GM20000 (cell line): ENCODE data around the gene MAGEB2.
"Not testable (repeated sequence)": the region's sequence is repeated elsewhere in the genome, so short reads cannot be mapped to it uniquely, and the experiment has no call there.

Source experiments
- DNase-seq: peaks from one replicate; pipeline ENCODE4 v3.0.0; 2012; ENCODE audit warnings: low spot score
- CTCF ChIP-seq: IDR thresholded peaks from 2 replicates; pipeline ENCODE4 v1.5.1; 2012; ENCODE audit warnings: mild to moderate bottlenecking, control low read depth; ENCODE audit errors: extremely low read depth, missing control alignments

The MAGEB2 gene

GRCh38 chrX:30215357-30215843 is at the start of gene MAGEB2:
MAGEB2 (plus strand) TSS chrX:30215563; CDS start chrX:30218581, 3,018 bp downstream.
- no peak for DNase-seq
- no peak for TF ChIP-seq CTCF

- TF ChIP-seq CTCF, result no peak
- no peak for DNase-seq
Measured at GRCh38 chrX:30170900-30171299, 44.5 kb upstream of the MAGEB2 start.

GRCh38 chrX:30181353-30181752 is 34.0 kb upstream of the MAGEB2 start:
- peak; percentile 2 for DNase-seq

GRCh38 chrX:30183554-30183953 is 31.8 kb upstream of the MAGEB2 start:
- no peak for TF ChIP-seq CTCF

More at GRCh38 chrX:30181353-30181752, 34.0 kb upstream of the MAGEB2 start:
- no peak for TF ChIP-seq CTCF

GRCh38 chrX:30190426-30190825 is 24.9 kb upstream of the MAGEB2 start:
- no peak for TF ChIP-seq CTCF

More at GRCh38 chrX:30183554-30183953, 31.8 kb upstream of the MAGEB2 start:
- no peak for DNase-seq

GRCh38 chrX:30193910-30194309 is 21.5 kb upstream of the MAGEB2 start:
- not testable (repeated sequence) for DNase-seq

More at GRCh38 chrX:30190426-30190825, 24.9 kb upstream of the MAGEB2 start:
- no peak for DNase-seq

- TF ChIP-seq CTCF, result no peak
- DNase-seq, result peak; percentile 4
Measured at GRCh38 chrX:30196322-30196721, 19.0 kb upstream of the MAGEB2 start.

GRCh38 chrX:30212172-30212571 is 3.2 kb upstream of the MAGEB2 start:
- DNase-seq, result no peak
- no peak for TF ChIP-seq CTCF
